ENCODE results near the gene PHACTR1. TPM values are rescaled to one million over a fixed set of nuclear protein-coding genes. Genes with fewer than 3 reads are reported as not detected.

Gene PHACTR1
- total RNA-seq, 1 donor from 2014 or later: 50.7 TPM

- no peak for TF ChIP-seq CTCF (IDR thresholded peaks at IDR 0.05; ENCODE audit: partially characterized antibody, unreplicated experiment)
- Mint-ChIP-seq H3K4me1 (ENCODE audit: low read depth, unreplicated experiment) (no peaks in the 10 kb centered on the region), H3K36me3 (ENCODE audit: unreplicated experiment) (no peaks in the 10 kb centered on the region), H3K4me3 (ENCODE audit: unreplicated experiment) (no peak overlapping the region), H3K9me3 (ENCODE audit: unreplicated experiment) (no peaks in the 10 kb centered on the region), H3K27ac (ENCODE audit: unreplicated experiment) (no peak overlapping the region), H3K27me3 (ENCODE audit: unreplicated experiment) (no peaks in the 10 kb centered on the region)
- DNase-seq: no peak
These were observed 88.5 kb downstream of the PHACTR1 start for GRCh38 chr6:12804952-12805645.

- Mint-ChIP-seq H3K27me3 (ENCODE audit: unreplicated experiment) (no peaks in the 10 kb centered on the region), H3K4me3 (ENCODE audit: unreplicated experiment) (no peak overlapping the region), H3K27ac (ENCODE audit: unreplicated experiment) (no peak overlapping the region), H3K36me3 (ENCODE audit: unreplicated experiment) (no peaks in the 10 kb centered on the region), H3K4me1 (ENCODE audit: low read depth, unreplicated experiment) (no peaks in the 10 kb centered on the region), H3K9me3 (ENCODE audit: unreplicated experiment) (no peaks in the 10 kb centered on the region)
- DNase-seq: no peak
- TF ChIP-seq CTCF (IDR thresholded peaks at IDR 0.05; ENCODE audit: partially characterized antibody, unreplicated experiment): no peak
These were observed 89.6 kb downstream of the PHACTR1 start for GRCh38 chr6:12806136-12806535.

GRCh38 chr6:12806796-12807195 is 90.2 kb downstream of the PHACTR1 start:
- H3K9me3 Mint-ChIP-seq (ENCODE audit: unreplicated experiment): no peaks in the 10 kb centered on the region
- no peak for DNase-seq
- no peak overlapping the region for H3K27ac Mint-ChIP-seq (ENCODE audit: unreplicated experiment)
- no peak overlapping the region for H3K4me3 Mint-ChIP-seq (ENCODE audit: unreplicated experiment)
- no peak for TF ChIP-seq CTCF (IDR thresholded peaks at IDR 0.05; ENCODE audit: partially characterized antibody, unreplicated experiment)
- no peaks in the 10 kb centered on the region for H3K27me3 Mint-ChIP-seq (ENCODE audit: unreplicated experiment)
- H3K4me1 Mint-ChIP-seq (ENCODE audit: low read depth, unreplicated experiment): no peaks in the 10 kb centered on the region
- no peaks in the 10 kb centered on the region for H3K36me3 Mint-ChIP-seq (ENCODE audit: unreplicated experiment)

- H3K4me3 Mint-ChIP-seq (ENCODE audit: unreplicated experiment): no peak overlapping the region
- H3K36me3 Mint-ChIP-seq (ENCODE audit: unreplicated experiment): no peaks in the 10 kb centered on the region
- no peak for TF ChIP-seq CTCF (IDR thresholded peaks at IDR 0.05; ENCODE audit: partially characterized antibody, unreplicated experiment)
- no peaks in the 10 kb centered on the region for H3K9me3 Mint-ChIP-seq (ENCODE audit: unreplicated experiment)
- DNase-seq: no peak
- H3K4me1 Mint-ChIP-seq (ENCODE audit: low read depth, unreplicated experiment): peaks cover 15% of the 10 kb centered on the region
- no peak overlapping the region for H3K27ac Mint-ChIP-seq (ENCODE audit: unreplicated experiment)
- no peaks in the 10 kb centered on the region for H3K27me3 Mint-ChIP-seq (ENCODE audit: unreplicated experiment)
These were observed 95.0 kb downstream of the PHACTR1 start for GRCh38 chr6:12811519-12811918.

GRCh38 chr6:12813321-12813720 is 96.8 kb downstream of the PHACTR1 start:
- Mint-ChIP-seq H3K4me3 (ENCODE audit: unreplicated experiment) (no peak overlapping the region), H3K36me3 (ENCODE audit: unreplicated experiment) (no peaks in the 10 kb centered on the region), H3K9me3 (ENCODE audit: unreplicated experiment) (no peaks in the 10 kb centered on the region), H3K4me1 (ENCODE audit: low read depth, unreplicated experiment) (peaks cover 15% of the 10 kb centered on the region), H3K27me3 (ENCODE audit: unreplicated experiment) (peaks cover 2% of the 10 kb centered on the region), H3K27ac (ENCODE audit: unreplicated experiment) (no peak overlapping the region)
- no peak for DNase-seq
- no peak for TF ChIP-seq CTCF (IDR thresholded peaks at IDR 0.05; ENCODE audit: partially characterized antibody, unreplicated experiment)

All from glutamatergic neuron (in vitro differentiated cells).